Lung (tissue), 12 donors: ENCODE data around the gene PTPRN2. TPM values are rescaled to one million over a fixed set of nuclear protein-coding genes. Genes with fewer than 3 reads are reported as not detected.

Source experiments
- ATAC-seq: fragments of 200-7000 bp; cut with Tn5 transposase; one replicate; pipeline ENCODE4 v1.9.1; 2020; ENCODE audit warnings: moderate number of reproducible peaks; ENCODE audit not compliant: insufficient read depth, low FRiP score
- DNase-seq, 3 donors: peaks; one replicate each; pipeline ENCODE4 v3.0.0-alpha.2; 2013 to 2017
- H3K27ac ChIP-seq, 2 donors: one replicate each; pipeline ENCODE4 v1.5.1; 2013; ENCODE audit warnings: mild to moderate bottlenecking in 2 of 2, moderate library complexity in 2 of 2, control low read depth in 1 of 2, inconsistent platforms in 1 of 2, low read depth in 1 of 2, low read length in 1 of 2
- H3K27me3 ChIP-seq, 3 donors: one replicate each; pipeline ENCODE4 v1.5.1; 2013; ENCODE audit warnings: low read length in 2 of 3; ENCODE audit not compliant: control insufficient read depth in 3 of 3, insufficient read depth in 3 of 3
- H3K36me3 ChIP-seq, 4 donors: one replicate each; pipeline ENCODE4 v1.5.1; 2013; ENCODE audit warnings: low read length in 4 of 4, mild to moderate bottlenecking in 1 of 4, moderate library complexity in 1 of 4; ENCODE audit not compliant: control insufficient read depth in 4 of 4, insufficient read depth in 4 of 4
- H3K4me1 ChIP-seq, 5 donors: one replicate each; pipeline ENCODE4 v1.5.1; 2013; ENCODE audit warnings: low read length in 5 of 5, mild to moderate bottlenecking in 2 of 5, moderate library complexity in 1 of 5; ENCODE audit not compliant: control insufficient read depth in 5 of 5, insufficient read depth in 5 of 5
- H3K4me3 ChIP-seq: one replicate; pipeline ENCODE4 v1.5.1; 2013; ENCODE audit warnings: mild to moderate bottlenecking, control low read depth, moderate library complexity
- H3K9ac ChIP-seq, 2 donors: one replicate each; pipeline ENCODE4 v1.5.1; 2013; ENCODE audit warnings: low read length in 2 of 2, control low read depth in 1 of 2; ENCODE audit not compliant: insufficient read depth in 1 of 2
- H3K9me3 ChIP-seq, 4 donors: one replicate each; pipeline ENCODE4 v1.5.1; 2013; ENCODE audit warnings: low read length in 3 of 4, mild to moderate bottlenecking in 1 of 4, moderate library complexity in 1 of 4; ENCODE audit not compliant: control insufficient read depth in 4 of 4, insufficient read depth in 3 of 4
- WGBS, 2 donors: extraction: QIAGEN DNeasy Blood & Tissue Kit; methylation state at CpG; one replicate each; pipeline ENCODE4 v1.1.7; 2013; 5-methylcytosine and 5-hydroxymethylcytosine counted together
- polyA plus RNA-seq, 2 donors: library from polyadenylated mRNA; stranded (reverse); fragments of 200-250 nt; gene quantifications; one replicate each; pipeline ENCODE4 v1.2.1, GENCODE V29; 2013
- total RNA-seq, 2 donors: library from RNA; depleted of rRNA in 1 of 2; stranded (reverse); fragments of >200 nt in 1 of 2; gene quantifications; one replicate each; pipeline ENCODE4 v1.2.1, GENCODE V29; 2014 to 2021
- TF ChIP-seq, protein P1 (sequence below): IDR thresholded peaks from 2 replicates; pipeline ENCODE4 v1.5.1; 2012; ENCODE audit warnings: mild to moderate bottlenecking; ENCODE audit errors: control extremely low read depth, extremely low read depth
- donor health status: control.
- donor health status: control.
- donor health status: Bipolar disorder and iron deficiency.
- donor health status: healthy.
- donor health status: DM: yes; HTN: yes; CAD: no.

PTPRN2 gene
- total and polyA plus RNA-seq, 4 donors, result 2.1 to 7.4 (median 4.4) TPM

- TF ChIP-seq, protein P1, sequence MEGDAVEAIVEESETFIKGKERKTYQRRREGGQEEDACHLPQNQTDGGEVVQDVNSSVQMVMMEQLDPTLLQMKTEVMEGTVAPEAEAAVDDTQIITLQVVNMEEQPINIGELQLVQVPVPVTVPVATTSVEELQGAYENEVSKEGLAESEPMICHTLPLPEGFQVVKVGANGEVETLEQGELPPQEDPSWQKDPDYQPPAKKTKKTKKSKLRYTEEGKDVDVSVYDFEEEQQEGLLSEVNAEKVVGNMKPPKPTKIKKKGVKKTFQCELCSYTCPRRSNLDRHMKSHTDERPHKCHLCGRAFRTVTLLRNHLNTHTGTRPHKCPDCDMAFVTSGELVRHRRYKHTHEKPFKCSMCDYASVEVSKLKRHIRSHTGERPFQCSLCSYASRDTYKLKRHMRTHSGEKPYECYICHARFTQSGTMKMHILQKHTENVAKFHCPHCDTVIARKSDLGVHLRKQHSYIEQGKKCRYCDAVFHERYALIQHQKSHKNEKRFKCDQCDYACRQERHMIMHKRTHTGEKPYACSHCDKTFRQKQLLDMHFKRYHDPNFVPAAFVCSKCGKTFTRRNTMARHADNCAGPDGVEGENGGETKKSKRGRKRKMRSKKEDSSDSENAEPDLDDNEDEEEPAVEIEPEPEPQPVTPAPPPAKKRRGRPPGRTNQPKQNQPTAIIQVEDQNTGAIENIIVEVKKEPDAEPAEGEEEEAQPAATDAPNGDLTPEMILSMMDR, result no peak
- peaks cover 0 to 12% (median 8%) of the 10 kb centered on the region in 4 donors for H3K9me3 ChIP-seq
- H3K4me3 ChIP-seq, result no peak overlapping the region
- no peaks in the 10 kb centered on the region for H3K4me1 ChIP-seq
- no peaks in the 10 kb centered on the region for H3K27me3 ChIP-seq
- ATAC-seq (no peak), DNase-seq (no peak)
- no peak overlapping the region for H3K9ac ChIP-seq
- WGBS, 2 donors, result 83 to 89% methylated on average over 9 of the region's 9 CpGs
- H3K27ac ChIP-seq, result no peak overlapping the region
- H3K36me3 ChIP-seq, result no peaks in the 10 kb centered on the region
Measured at GRCh38 chr7:158249692-158250091, 337.9 kb downstream of the PTPRN2 start.

DNA sequence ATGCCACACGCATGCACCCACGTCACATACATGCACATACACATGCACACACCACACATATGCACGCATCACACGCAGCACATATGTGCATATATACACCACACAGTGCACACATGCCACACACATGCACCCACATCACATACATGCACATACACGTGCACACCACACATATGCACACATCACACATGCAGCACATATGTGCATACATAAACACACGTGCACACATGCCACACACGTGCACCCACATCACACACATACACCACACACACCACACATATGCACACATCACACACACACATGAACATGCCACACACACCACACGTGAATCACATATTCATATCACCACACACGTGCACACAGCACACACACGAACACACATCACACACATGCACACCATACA is 338.8 kb downstream of the PTPRN2 start:
- H3K4me3 ChIP-seq, result no peak overlapping the region
- ATAC-seq (no peak), DNase-seq (no peak)
- WGBS, 2 donors, result 54 to 84% methylated on average over 8 to 10 of the region's 10 CpGs
- no peaks in the 10 kb centered on the region for H3K36me3 ChIP-seq
- H3K27ac ChIP-seq, result no peak overlapping the region
- H3K9ac ChIP-seq, result no peak overlapping the region
- H3K9me3 ChIP-seq, result peaks cover 0 to 16% (median 9%) of the 10 kb centered on the region in 4 donors
- H3K27me3 ChIP-seq, result no peaks in the 10 kb centered on the region
- TF ChIP-seq, protein P1, result no peak
- no peaks in the 10 kb centered on the region for H3K4me1 ChIP-seq

DNA sequence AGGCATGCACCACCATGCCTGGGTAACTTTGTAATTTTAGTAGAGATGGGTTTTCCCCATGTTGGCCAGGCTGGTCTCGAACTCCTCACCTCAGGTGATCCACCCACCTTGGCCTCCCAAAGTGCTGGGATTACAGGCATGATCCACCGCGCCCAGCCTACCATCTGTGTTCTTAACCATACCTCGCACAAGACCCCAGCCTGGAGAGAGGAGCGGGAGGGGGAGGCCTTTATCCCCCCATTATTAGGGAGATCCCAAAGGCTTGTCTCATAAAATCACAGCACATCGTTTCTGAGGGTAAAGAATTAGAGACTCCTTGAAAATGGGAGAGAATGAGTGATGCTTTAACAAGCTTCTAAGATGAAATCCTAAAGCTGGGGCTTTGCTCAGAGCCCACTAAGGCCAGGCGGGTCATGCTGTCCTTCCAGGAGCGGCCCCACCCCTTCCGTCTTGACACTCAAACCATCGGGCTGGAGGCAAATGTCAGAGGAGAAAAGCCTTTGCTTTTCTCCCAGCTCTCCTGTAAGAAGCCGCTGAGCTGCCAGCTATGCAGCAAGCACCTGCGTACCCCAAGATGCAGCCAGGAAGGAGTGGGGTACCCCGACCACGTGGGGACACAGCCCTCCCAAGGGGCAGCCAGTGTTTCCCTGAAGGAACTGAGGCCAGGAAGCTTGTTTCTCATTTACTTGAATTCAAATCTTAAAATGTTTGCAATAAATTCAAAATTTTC is 339.7 kb downstream of the PTPRN2 start:
- TF ChIP-seq, protein P1, result no peak
- 87 to 89% methylated on average over 14 of the region's 14 CpGs for WGBS, 2 donors
- DNase-seq, result no peak

More for the DNA sequence above, 339.7 kb downstream of the PTPRN2 start:
- Histone ChIP-seq H3K9me3 (peaks cover 0 to 16% (median 9%) of the 10 kb centered on the region in 4 donors), H3K4me3 (no peak overlapping the region), H3K4me1 (no peaks in the 10 kb centered on the region), H3K27ac (no peak overlapping the region), H3K27me3 (no peaks in the 10 kb centered on the region), H3K36me3 (no peaks in the 10 kb centered on the region), H3K9ac (no peak overlapping the region)
- no peak for ATAC-seq
